BLaER1 treated with 17β-estradiol and CSF1 and Interleukin-3, amounts not matched to agents 10 nM and 100 nM (cell line): Measurements from ENCODE around the gene PDE1C.
"Not testable (repeated sequence)": the region's sequence is repeated elsewhere in the genome, so short reads cannot be mapped to it uniquely, and the experiment has no call there.

Source experiments
- H3K27ac ChIP-seq, 11 experiments: shearing (Covaris generic); formaldehyde crosslinking; 2 replicates each; pipeline ENCODE4 v1.8.1; 2022
- H3K27me3 ChIP-seq, 11 experiments: shearing (Covaris generic); formaldehyde crosslinking; 2 replicates each; pipeline ENCODE4 v1.8.1; 2022
- H3K36me3 ChIP-seq, 11 experiments: shearing (Covaris generic); formaldehyde crosslinking; 2 replicates each; pipeline ENCODE4 v1.8.1; 2022
- H3K4me1 ChIP-seq, 10 experiments: shearing (Covaris generic); formaldehyde crosslinking; 2 replicates each; pipeline ENCODE4 v1.8.1; 2022
- H3K4me2 ChIP-seq, 11 experiments: shearing (Covaris generic); formaldehyde crosslinking; 2 replicates each; pipeline ENCODE4 v1.8.1; 2022
- H3K4me3 ChIP-seq, 10 experiments: shearing (Covaris generic); formaldehyde crosslinking; 2 replicates each; pipeline ENCODE4 v1.8.1; 2022
- H3K9ac ChIP-seq, 11 experiments: shearing (Covaris generic); formaldehyde crosslinking; 2 replicates each; pipeline ENCODE4 v1.8.1; 2022
- H3K9me3 ChIP-seq, 11 experiments: shearing (Covaris generic); formaldehyde crosslinking; replicated peaks in 1 of 11; 2 replicates each; pipeline ENCODE4 v1.8.1; 2022
- H4K20me1 ChIP-seq, 11 experiments: shearing (Covaris generic); formaldehyde crosslinking; 2 replicates each; pipeline ENCODE4 v1.8.1; 2022
- Cebpa-rat ChIP-seq, 11 experiments: shearing (Covaris generic); IDR thresholded peaks; 2 replicates each; pipeline ENCODE4 v1.8.1; 2022

The PDE1C gene

GRCh38 chr7:32078824-32079223 is 8.6 kb upstream of the PDE1C start:
- no peak overlapping the region for H3K4me3 ChIP-seq
- no peaks in the 10 kb centered on the region for H3K27me3 ChIP-seq
- peaks cover 0 to 11% (median 7%) of the 10 kb centered on the region in 10 experiments; a peak in 8 of 20 replicates for H3K4me1 ChIP-seq
- no peak overlapping the region for H3K9ac ChIP-seq
- no peak overlapping the region for H3K27ac ChIP-seq
- no peaks in the 10 kb centered on the region for H3K36me3 ChIP-seq
- no peak for TF ChIP-seq Cebpa-rat (IDR thresholded peaks at IDR 0.05)
- H3K4me2 ChIP-seq, result no peak overlapping the region
- H4K20me1 ChIP-seq, result no peaks in the 10 kb centered on the region
- peaks cover 0 to 22% (median 11%) of the 10 kb centered on the region in 11 experiments; a peak in 18 of 22 replicates for H3K9me3 ChIP-seq

- H3K27ac ChIP-seq, result no peak overlapping the region
- H4K20me1 ChIP-seq, result no peaks in the 10 kb centered on the region
- H3K9ac ChIP-seq, result no peak overlapping the region
Measured at GRCh38 chr7:32077806-32078205, 7.6 kb upstream of the PDE1C start.

DNA sequence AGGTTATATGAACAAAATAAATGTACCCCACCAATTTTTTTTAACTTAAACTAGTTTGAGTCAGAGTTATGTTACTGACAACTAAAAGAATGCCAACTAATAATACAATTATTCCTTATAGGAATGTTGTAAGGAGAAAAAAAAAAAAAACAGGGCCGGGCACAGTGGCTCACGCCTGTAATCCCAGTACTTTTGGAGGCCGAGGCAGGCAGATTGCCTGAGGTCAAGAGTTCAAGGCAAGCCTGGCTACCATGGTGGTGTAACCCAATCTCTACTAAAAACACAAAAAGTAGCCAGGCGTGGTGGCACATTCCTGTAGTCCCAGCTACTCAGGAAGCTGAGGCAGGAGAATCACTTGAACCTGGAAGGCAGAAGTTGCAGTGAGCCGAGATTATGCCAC is 6.6 kb upstream of the PDE1C start:
- H3K27ac ChIP-seq, H3K36me3 ChIP-seq, H3K9ac ChIP-seq, H3K4me3 ChIP-seq, H3K4me2 ChIP-seq, H4K20me1 ChIP-seq, H3K27me3 ChIP-seq: not testable (repeated sequence)
- peaks cover 0 to 11% (median 7%) of the 10 kb centered on the region in 10 experiments; a peak in 8 of 20 replicates for H3K4me1 ChIP-seq
- H3K9me3 ChIP-seq, result peaks cover 0 to 14% (median 10%) of the 10 kb centered on the region in 11 experiments; a peak in 18 of 22 replicates

More at GRCh38 chr7:32077806-32078205, 7.6 kb upstream of the PDE1C start:
- H3K4me2 ChIP-seq, result no peak overlapping the region
- H3K36me3 ChIP-seq, result no peaks in the 10 kb centered on the region
- H3K4me1 ChIP-seq, result peaks cover 0 to 11% (median 7%) of the 10 kb centered on the region in 10 experiments; a peak in 8 of 20 replicates
- no peak for TF ChIP-seq Cebpa-rat (IDR thresholded peaks at IDR 0.05)
- no peaks in the 10 kb centered on the region for H3K27me3 ChIP-seq
- H3K4me3 ChIP-seq, result no peak overlapping the region
- H3K9me3 ChIP-seq, result peaks cover 0 to 22% (median 11%) of the 10 kb centered on the region in 11 experiments; a peak in 18 of 22 replicates

- Histone ChIP-seq H3K27me3 (no peaks in the 10 kb centered on the region), H3K4me1 (peaks cover 0 to 11% (median 7%) of the 10 kb centered on the region in 10 experiments; a peak in 8 of 20 replicates), H3K9me3 (peaks cover under 1 to 8% (median 5%) of the 10 kb centered on the region in 11 experiments; a peak in 16 of 22 replicates), H3K4me3 (no peak overlapping the region), H3K9ac (no peak overlapping the region), H3K27ac (no peak overlapping the region), H4K20me1 (no peaks in the 10 kb centered on the region; a peak in 1 of 22 replicates), H3K36me3 (no peaks in the 10 kb centered on the region), H3K4me2 (peak overlapping the region in 7 of 11 experiments; percentile 6 to 45 (median 28); a peak in 8 of 22 replicates)
- TF ChIP-seq Cebpa-rat (IDR thresholded peaks at IDR 0.05), result no peak
Measured at GRCh38 chr7:32075612-32076011, 5.4 kb upstream of the PDE1C start.

DNA sequence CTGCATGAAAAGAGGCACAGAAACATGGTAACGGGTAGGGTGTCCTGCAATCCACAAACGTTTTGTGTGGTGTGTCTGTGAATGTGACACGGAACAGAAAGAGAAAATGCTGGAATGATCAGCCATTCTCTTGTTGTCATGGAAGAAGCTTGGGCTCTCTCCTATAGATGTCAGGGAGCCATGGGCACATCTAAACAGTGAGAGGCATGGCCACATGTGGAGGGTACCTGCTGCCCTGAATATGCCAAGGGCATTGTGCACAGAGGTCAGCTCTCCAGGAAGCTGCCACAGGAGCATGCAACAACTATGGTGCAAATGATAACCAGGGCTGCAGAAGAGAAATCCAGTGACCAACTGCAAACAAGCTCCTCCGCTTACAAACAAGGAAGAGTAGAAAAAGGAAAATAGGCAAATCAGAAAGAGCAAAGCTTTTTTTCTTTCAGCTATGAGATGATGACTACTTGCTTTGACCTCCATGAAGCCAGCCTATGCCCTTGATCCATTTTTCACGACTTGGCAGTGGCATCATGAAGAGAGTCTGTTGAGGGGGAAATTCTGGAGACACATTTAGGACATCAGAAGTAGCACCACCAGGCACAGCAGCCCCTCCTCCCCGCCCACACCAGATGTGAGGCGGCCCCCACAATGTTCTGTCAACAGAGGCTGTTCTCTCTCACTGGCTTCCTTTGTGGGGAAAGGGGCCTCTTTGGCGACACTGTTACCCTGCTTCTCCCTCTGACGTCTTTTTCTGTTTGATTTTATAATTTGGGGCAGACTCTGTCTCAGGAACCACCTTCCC is 4.8 kb upstream of the PDE1C start:
- H3K9ac ChIP-seq, result no peak overlapping the region
- H3K27me3 ChIP-seq, result no peaks in the 10 kb centered on the region
- no peak overlapping the region for H3K27ac ChIP-seq
- peaks cover 0 to 11% (median 7%) of the 10 kb centered on the region in 10 experiments; a peak in 8 of 20 replicates for H3K4me1 ChIP-seq
- no peak for TF ChIP-seq Cebpa-rat (IDR thresholded peaks at IDR 0.05)
- no peaks in the 10 kb centered on the region for H3K36me3 ChIP-seq
- no peak overlapping the region for H3K4me3 ChIP-seq
- no peaks in the 10 kb centered on the region; a peak in 1 of 22 replicates for H4K20me1 ChIP-seq
- peak overlapping the region in 7 of 11 experiments; percentile 6 to 45 (median 28); a peak in 8 of 22 replicates for H3K4me2 ChIP-seq
- peaks cover 0 to 12% (median 10%) of the 10 kb centered on the region in 11 experiments; a peak in 16 of 22 replicates for H3K9me3 ChIP-seq

- TF ChIP-seq Cebpa-rat (IDR thresholded peaks at IDR 0.05), result no peak
- Histone ChIP-seq H3K4me1 (peaks cover 0 to 11% (median 7%) of the 10 kb centered on the region in 10 experiments; a peak in 8 of 20 replicates), H3K9ac (no peak overlapping the region), H3K9me3 (peaks cover 0 to 12% (median 10%) of the 10 kb centered on the region in 11 experiments; a peak in 16 of 22 replicates), H3K36me3 (no peaks in the 10 kb centered on the region), H3K4me2 (no peak overlapping the region), H3K4me3 (no peak overlapping the region), H3K27ac (no peak overlapping the region), H3K27me3 (no peaks in the 10 kb centered on the region), H4K20me1 (no peaks in the 10 kb centered on the region; a peak in 1 of 22 replicates)
Measured at GRCh38 chr7:32073533-32073932, 3.3 kb upstream of the PDE1C start.

DNA sequence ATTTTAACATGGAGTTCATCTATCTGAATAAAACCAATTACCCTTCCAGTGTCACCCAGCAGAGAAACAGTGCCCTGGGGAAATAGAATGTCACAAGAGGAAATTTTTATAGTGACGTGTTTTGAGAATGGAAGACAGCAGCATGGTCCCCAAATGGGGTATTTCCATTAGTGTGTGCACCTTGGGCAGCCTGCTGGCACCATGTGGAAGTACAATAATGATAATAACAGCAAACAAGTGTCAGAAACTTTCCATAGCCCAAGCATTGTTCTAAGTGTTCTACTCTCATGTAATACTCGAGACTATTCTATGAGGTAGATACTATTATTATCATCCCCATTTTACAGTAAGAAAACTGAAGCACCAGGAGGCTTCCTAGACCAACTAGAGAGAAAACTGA is 2.2 kb upstream of the PDE1C start:
- Histone ChIP-seq H3K4me2 (no peak overlapping the region), H3K27me3 (no peaks in the 10 kb centered on the region), H3K4me1 (peaks cover 0 to 11% (median 7%) of the 10 kb centered on the region in 10 experiments; a peak in 8 of 20 replicates), H3K9me3 (peaks cover 0 to 12% (median 10%) of the 10 kb centered on the region in 11 experiments; a peak in 16 of 22 replicates), H3K36me3 (no peaks in the 10 kb centered on the region), H4K20me1 (no peaks in the 10 kb centered on the region; a peak in 1 of 22 replicates), H3K27ac (no peak overlapping the region), H3K4me3 (no peak overlapping the region), H3K9ac (no peak overlapping the region)
- no peak for TF ChIP-seq Cebpa-rat (IDR thresholded peaks at IDR 0.05)

GRCh38 chr7:32071466-32072091 is 1.4 kb upstream of the PDE1C start:
- H3K27ac ChIP-seq, result no peak overlapping the region
- peaks cover 0 to 12% (median 10%) of the 10 kb centered on the region in 11 experiments; a peak in 16 of 22 replicates for H3K9me3 ChIP-seq
- H3K9ac ChIP-seq, result no peak overlapping the region
- no peaks in the 10 kb centered on the region; a peak in 1 of 22 replicates for H4K20me1 ChIP-seq
- no peak overlapping the region for H3K4me2 ChIP-seq
- H3K4me3 ChIP-seq, result no peak overlapping the region
- peaks cover 0 to 11% (median 7%) of the 10 kb centered on the region in 10 experiments; a peak in 8 of 20 replicates for H3K4me1 ChIP-seq
- no peaks in the 10 kb centered on the region for H3K36me3 ChIP-seq
- no peak for TF ChIP-seq Cebpa-rat (IDR thresholded peaks at IDR 0.05)
- H3K27me3 ChIP-seq, result no peaks in the 10 kb centered on the region

- Histone ChIP-seq H3K9ac (no peak overlapping the region), H3K9me3 (peaks cover 0 to 12% (median 10%) of the 10 kb centered on the region in 11 experiments; a peak in 16 of 22 replicates), H3K27ac (no peak overlapping the region), H3K4me3 (no peak overlapping the region), H3K36me3 (no peaks in the 10 kb centered on the region), H3K4me2 (no peak overlapping the region), H3K4me1 (peaks cover 0 to 3% (median 0%) of the 10 kb centered on the region in 10 experiments; a peak in 5 of 20 replicates), H3K27me3 (no peaks in the 10 kb centered on the region), H4K20me1 (no peaks in the 10 kb centered on the region; a peak in 1 of 22 replicates)
- TF ChIP-seq Cebpa-rat (IDR thresholded peaks at IDR 0.05), result no peak
Measured at GRCh38 chr7:32070051-32070405, 179 bp downstream of the PDE1C start.
